IMR-90 (cell line): ENCODE measurements around the gene HAGHL. TPM values are rescaled to one million over a fixed set of nuclear protein-coding genes. Genes with fewer than 3 reads are reported as not detected.

Source experiments
- ATAC-seq: fragments of 200-7000 bp; cut with Tn5 transposase; 2 replicates; pipeline ENCODE4 v1.9.1; 2020; ENCODE audit warnings: low read depth, mild to moderate bottlenecking, moderate library complexity
- BruUV-seq: library from RNA; stranded (reverse); fragments of 400-500 nt; replicated peaks from 2 replicates; lab custom pipeline; 2021; lab: Mats Ljungman, UMichigan
- CTCF ChIA-PET: fragments of 300-600 bp; formaldehyde crosslinking; extraction: SDS; loops from one replicate; lab custom pipeline; 2021; ENCODE audit warnings: antibody characterized with exemption; lab: Yijun Ruan, JAX
- POLR2A ChIA-PET: fragments of 300-600 bp; sonication (Branson Sonifier 250); formaldehyde crosslinking; loops from one replicate; lab custom pipeline; 2022; ENCODE audit warnings: antibody characterized with exemption; ENCODE audit not compliant: unreplicated experiment; lab: Charles Lee
- DNase-seq: peaks from one replicate; pipeline ENCODE4 v3.0.0; 2013
- H2AFZ ChIP-seq: replicated peaks from 2 replicates; pipeline ENCODE3; 2013; ENCODE audit warnings: low read length, mild to moderate bottlenecking; ENCODE audit not compliant: poor library complexity
- H2AK5ac ChIP-seq: 2 replicates; pipeline ENCODE4 v1.6.1; 2013; ENCODE audit warnings: low read depth, low read length, inconsistent platforms
- H2AK9ac ChIP-seq: replicated peaks from 2 replicates; pipeline ENCODE3; 2013; ENCODE audit warnings: mild to moderate bottlenecking, low read depth, low read length, moderate library complexity; ENCODE audit not compliant: poor library complexity
- H2BK120ac ChIP-seq: 2 replicates; pipeline ENCODE4 v1.6.1; 2013; ENCODE audit warnings: low read depth, low read length, inconsistent platforms
- H2BK15ac ChIP-seq: 3 replicates; pipeline ENCODE4 v1.6.1; 2013; ENCODE audit warnings: low read depth, low read length, inconsistent platforms
- H2BK20ac ChIP-seq: 2 replicates; pipeline ENCODE4 v1.6.1; 2013; ENCODE audit warnings: low read depth, mild to moderate bottlenecking, inconsistent platforms, low read length, moderate library complexity
- H2BK5ac ChIP-seq: 2 replicates; pipeline ENCODE4 v1.6.1; 2013; ENCODE audit warnings: mild to moderate bottlenecking, low read depth, low read length, inconsistent platforms; ENCODE audit not compliant: poor library complexity, severe bottlenecking
- H3K14ac ChIP-seq: replicated peaks from 2 replicates; pipeline ENCODE4 v1.6.1; 2013; ENCODE audit warnings: low read depth, low read length, inconsistent platforms
- H3K18ac ChIP-seq: 2 replicates; pipeline ENCODE4 v1.6.1; 2013; ENCODE audit warnings: low read depth, low read length, control low read depth
- H3K23ac ChIP-seq: 2 replicates; pipeline ENCODE4 v1.6.1; 2013; ENCODE audit warnings: low read depth, low read length, inconsistent platforms
- H3K27ac ChIP-seq: 2 replicates; pipeline ENCODE4 v1.5.1; 2013; ENCODE audit warnings: mild to moderate bottlenecking, control low read depth, low read length; ENCODE audit not compliant: insufficient read depth
- H3K27me3 ChIP-seq: 2 replicates; pipeline ENCODE4 v1.6.1; 2013; ENCODE audit warnings: low read length; ENCODE audit not compliant: control insufficient read depth, insufficient read depth
- H3K36me3 ChIP-seq: 2 replicates; pipeline ENCODE4 v1.6.1; 2013; ENCODE audit warnings: low read length, mixed read lengths; ENCODE audit not compliant: control insufficient read depth, insufficient read depth
- H3K4ac ChIP-seq: 2 replicates; pipeline ENCODE4 v1.6.1; 2013; ENCODE audit warnings: low read depth, low read length, inconsistent platforms
- H3K4me1 ChIP-seq: 2 replicates; pipeline ENCODE4 v1.6.1; 2013; ENCODE audit warnings: low read length, mixed read lengths; ENCODE audit not compliant: control insufficient read depth, insufficient read depth
- H3K4me2 ChIP-seq: 2 replicates; pipeline ENCODE4 v1.6.1; 2013; ENCODE audit warnings: low read depth, mild to moderate bottlenecking, control low read depth, low read length, moderate library complexity
- H3K4me3 ChIP-seq: 2 replicates; pipeline ENCODE4 v1.5.1; 2013; ENCODE audit warnings: low read depth, mild to moderate bottlenecking, control low read depth, low read length, moderate library complexity; ENCODE audit not compliant: insufficient read depth
- H3K56ac ChIP-seq: 2 replicates; pipeline ENCODE4 v1.6.1; 2013; ENCODE audit warnings: low read length, inconsistent platforms; ENCODE audit not compliant: insufficient read depth; ENCODE audit errors: extremely low read depth
- H3K79me1 ChIP-seq, 2 experiments: 2 replicates each; pipeline ENCODE4 v1.6.1; 2013; ENCODE audit warnings: low read length in 2 of 2, inconsistent platforms in 1 of 2, low read depth in 1 of 2
- H3K9ac ChIP-seq: 2 replicates; pipeline ENCODE4 v1.6.1; 2013; ENCODE audit warnings: low read depth, low read length, control low read depth
- H3K9me1 ChIP-seq: 2 replicates; pipeline ENCODE4 v1.6.1; 2013; ENCODE audit warnings: low read length, inconsistent platforms; ENCODE audit not compliant: insufficient read depth
- H3K9me3 ChIP-seq: 2 replicates; pipeline ENCODE4 v1.6.1; 2013; ENCODE audit warnings: low read length; ENCODE audit not compliant: control insufficient read depth, insufficient read depth
- H4K20me1 ChIP-seq: 2 replicates; pipeline ENCODE4 v1.6.1; 2013; ENCODE audit warnings: low read length, inconsistent platforms; ENCODE audit not compliant: insufficient read depth
- H4K5ac ChIP-seq: 2 replicates; pipeline ENCODE4 v1.6.1; 2013; ENCODE audit warnings: mild to moderate bottlenecking, low read depth, low read length, control low read depth
- H4K8ac ChIP-seq, 2 experiments: 2 replicates each; pipeline ENCODE4 v1.6.1; 2013; ENCODE audit warnings: low read depth in 2 of 2, low read length in 2 of 2, control low read depth in 1 of 2, inconsistent platforms in 1 of 2
- H4K91ac ChIP-seq: 2 replicates; pipeline ENCODE4 v1.6.1; 2013; ENCODE audit warnings: low read depth, low read length, inconsistent platforms; ENCODE audit not compliant: insufficient read depth
- CHD1 ChIP-seq: IDR thresholded peaks from 2 replicates; pipeline ENCODE4 v1.6.1; 2012; ENCODE audit warnings: low read depth, low read length, improper control_type of control experiment
- ELK1 ChIP-seq: fragments of 150-350 bp; IDR thresholded peaks from 2 replicates; pipeline ENCODE4 v1.6.1; 2016; ENCODE audit warnings: low read depth, mild to moderate bottlenecking, low read length, moderate library complexity, borderline replicate concordance
- MAFK ChIP-seq: IDR thresholded peaks from 2 replicates; pipeline ENCODE4 v1.6.1; 2012; ENCODE audit warnings: low read depth, low read length, improper control_type of control experiment
- MXI1 ChIP-seq: IDR thresholded peaks from 2 replicates; pipeline ENCODE4 v1.6.1; 2012; ENCODE audit warnings: low read depth, mild to moderate bottlenecking, low read length, moderate library complexity, borderline replicate concordance
- NFE2L2 ChIP-seq: fragments of 150-350 bp; IDR thresholded peaks from 2 replicates; pipeline ENCODE4 v1.6.1; 2016; ENCODE audit warnings: low read depth, mild to moderate bottlenecking, low read length
- SMC3 ChIP-seq: fragments of 150-350 bp; IDR thresholded peaks from 2 replicates; pipeline ENCODE4 v1.6.1; 2016; ENCODE audit warnings: low read depth, mild to moderate bottlenecking, antibody characterized with exemption, low read length, moderate library complexity
- WGBS, 2 experiments: methylation state at CpG; one replicate each; pipeline versions ENCODE4 v1.1.5 to v1.1.7; 2013; ENCODE audit warnings: missing lambda C conversion rate in 2 of 2; ENCODE audit not compliant: insufficient read length in 1 of 2; ENCODE audit errors: extremely low coverage in 2 of 2; 5-methylcytosine and 5-hydroxymethylcytosine counted together
- dilution Hi-C: fragments of 300-500 bp; cut with HindIII; formaldehyde crosslinking; loops from one replicate; pipeline ENCODE4 v1.14.3; 2018; ENCODE audit warnings: low sequenced_read_pairs; ENCODE audit not compliant: unreplicated experiment
- in situ Hi-C: fragments of 300-500 bp; cut with MboI; formaldehyde crosslinking; loops from 3 replicates; pipeline ENCODE4 v1.14.3; 2019; ENCODE audit warnings: low sequenced_read_pairs, inconsistent platforms, mixed read lengths
- intact Hi-C: fragments of 100-400 bp; cut with micrococcal nuclease; formaldehyde crosslinking; loops from 2 replicates; pipeline ENCODE4 v1.10.0; 2022
- polyA plus RNA-seq, 3 experiments: library from polyadenylated mRNA; depleted of rRNA; stranded (reverse); fragments of >200 nt; gene quantifications; 2 replicates each; pipeline ENCODE4 v1.2.3, GENCODE V29; 2012; ENCODE audit warnings: low replicate concordance in 1 of 3
- total RNA-seq: library from RNA; depleted of rRNA; stranded (reverse); fragments of >200 nt; gene quantifications from 2 replicates; pipeline ENCODE4 v1.2.3, GENCODE V29; 2012
- TF ChIP-seq, protein P1 (sequence below): conservative IDR thresholded peaks from 2 replicates; pipeline ENCODE4 v1.5.1; 2012; ENCODE audit warnings: mild to moderate bottlenecking, low read depth, low read length, improper control_type of control experiment

Gene HAGHL
- total and polyA plus RNA-seq, 2 of the 4 experiments (the other 2 are of a cell fraction), result 3.0 to 12.5 TPM

DNA sequence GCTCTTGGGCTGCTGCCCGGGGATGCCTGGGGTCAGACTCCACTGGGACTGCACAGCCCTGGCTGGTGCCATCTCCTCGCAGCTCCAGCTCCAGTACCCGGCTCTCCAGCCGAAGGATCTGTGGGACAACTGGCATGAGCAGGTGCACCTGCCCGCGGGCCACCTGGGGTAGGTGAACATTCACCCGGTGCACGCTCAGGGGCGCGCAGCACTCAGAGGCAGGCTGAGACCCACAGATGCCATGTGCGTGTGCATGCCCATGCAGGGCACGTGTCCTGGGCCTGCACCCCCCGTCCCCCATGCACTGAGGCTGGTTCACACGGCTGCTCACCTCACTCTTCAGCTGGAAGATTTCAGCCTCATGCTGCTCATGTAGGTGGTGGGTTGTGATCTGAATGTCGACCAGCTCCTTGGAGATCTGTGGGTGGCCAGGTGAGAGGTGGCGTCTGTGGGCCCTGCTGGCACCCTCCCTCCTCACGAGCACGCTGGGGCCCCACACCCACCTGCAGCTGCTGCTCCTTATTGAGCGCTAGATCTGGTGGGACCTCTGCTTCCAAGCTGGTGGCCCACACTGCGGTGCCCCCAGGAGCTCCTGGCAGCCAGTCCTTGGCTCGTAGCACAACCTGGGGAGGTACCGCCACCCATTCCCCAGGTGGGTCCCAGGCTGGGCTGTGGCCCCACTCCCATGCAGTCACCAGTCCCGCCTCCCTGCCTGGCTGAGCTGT is 1.3 kb upstream of the HAGHL start (continued):
- TF ChIP-seq MXI1, result no peak

DNA sequence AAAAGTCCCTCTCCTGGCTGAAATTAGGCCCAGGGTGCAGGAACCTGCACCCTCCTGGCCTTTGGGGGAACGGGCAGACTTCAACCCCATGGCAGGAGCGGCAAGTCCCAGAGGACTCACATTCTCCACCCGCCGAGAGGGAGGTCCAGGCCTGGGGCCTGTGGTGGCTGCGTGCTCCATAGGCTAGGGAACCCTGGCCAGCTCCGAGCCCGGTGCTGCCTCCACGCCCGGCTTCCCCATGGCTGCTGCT is 793 bp upstream of the HAGHL start:
- Histone ChIP-seq H3K4me3 (no peak overlapping the region), H2AK9ac (peak overlapping the region; percentile 93), H3K14ac (no peak overlapping the region), H3K23ac (no peak overlapping the region; the same call in 1 of the 2 replicates), H3K79me1 (peaks cover 0 to 5% of the 10 kb centered on the region in 2 experiments; a peak in 1 of 4 replicates), H2BK5ac (no peak overlapping the region), H4K91ac (no peak overlapping the region), H3K4ac (no peak overlapping the region), H3K9me3 (no peaks in the 10 kb centered on the region), H2BK15ac (no peak overlapping the region), H3K27me3 (no peaks in the 10 kb centered on the region), H2AFZ (peak overlapping the region; percentile 38), H3K9ac (no peak overlapping the region), H4K8ac (peak overlapping the region in 1 of 2 experiments; percentile 66; a peak in 1 of 4 replicates), H3K56ac (no peak overlapping the region), H2BK20ac (no peak overlapping the region), H2BK120ac (no peak overlapping the region), H4K20me1 (peaks cover 4% of the 10 kb centered on the region), H3K4me1 (peaks cover 12% of the 10 kb centered on the region), H3K4me2 (no peak overlapping the region), H2AK5ac (no peak overlapping the region), H3K27ac (no peak overlapping the region), H3K9me1 (peaks cover 2% of the 10 kb centered on the region; the same call in 1 of the 2 replicates), H3K18ac (no peak overlapping the region), H3K36me3 (peaks cover 3% of the 10 kb centered on the region; the same call in 1 of the 2 replicates), H4K5ac (no peak overlapping the region)
- in situ Hi-C loops (no loop called here), dilution Hi-C loops (no loop called here), intact Hi-C loops (loop anchor here (5.0 kb wide), 1 partner anchor 61 kb away; the partner anchor contains the start of genes CHTF18 and RPUSD1)
- 52% methylated on average over 3 of the region's 9 CpGs; no CpG with 5 or more reads in 1 of the 2 experiments for WGBS, 2 experiments
- ATAC-seq (no peak), DNase-seq (no peak)
- no TSS peak for BruUV-seq
- no peak for TF ChIP-seq CHD1
- no peak for TF ChIP-seq ELK1
- TF ChIP-seq SMC3, result no peak
- no peak for TF ChIP-seq MAFK
- no peak for TF ChIP-seq NFE2L2
- TF ChIP-seq, protein P1, sequence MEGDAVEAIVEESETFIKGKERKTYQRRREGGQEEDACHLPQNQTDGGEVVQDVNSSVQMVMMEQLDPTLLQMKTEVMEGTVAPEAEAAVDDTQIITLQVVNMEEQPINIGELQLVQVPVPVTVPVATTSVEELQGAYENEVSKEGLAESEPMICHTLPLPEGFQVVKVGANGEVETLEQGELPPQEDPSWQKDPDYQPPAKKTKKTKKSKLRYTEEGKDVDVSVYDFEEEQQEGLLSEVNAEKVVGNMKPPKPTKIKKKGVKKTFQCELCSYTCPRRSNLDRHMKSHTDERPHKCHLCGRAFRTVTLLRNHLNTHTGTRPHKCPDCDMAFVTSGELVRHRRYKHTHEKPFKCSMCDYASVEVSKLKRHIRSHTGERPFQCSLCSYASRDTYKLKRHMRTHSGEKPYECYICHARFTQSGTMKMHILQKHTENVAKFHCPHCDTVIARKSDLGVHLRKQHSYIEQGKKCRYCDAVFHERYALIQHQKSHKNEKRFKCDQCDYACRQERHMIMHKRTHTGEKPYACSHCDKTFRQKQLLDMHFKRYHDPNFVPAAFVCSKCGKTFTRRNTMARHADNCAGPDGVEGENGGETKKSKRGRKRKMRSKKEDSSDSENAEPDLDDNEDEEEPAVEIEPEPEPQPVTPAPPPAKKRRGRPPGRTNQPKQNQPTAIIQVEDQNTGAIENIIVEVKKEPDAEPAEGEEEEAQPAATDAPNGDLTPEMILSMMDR, result no peak
- CTCF ChIA-PET, result no interaction called here
- POLR2A ChIA-PET, result no interaction called here
